Sigmoid colon (tissue), 7 donors: ENCODE measurements around the gene SCAPER. TPM values are rescaled to one million over a fixed set of nuclear protein-coding genes. Genes with fewer than 3 reads are reported as not detected.

ENCODE experiments used
- DNase-seq: peaks from one replicate; pipeline ENCODE4 v3.0.0-alpha.2; 2019
- H3K27ac ChIP-seq, 4 donors: fragments of 200-600 bp; sonication (generic); one replicate each; pipeline ENCODE4 v1.5.1; 2016 to 2019; ENCODE audit warnings: mild to moderate bottlenecking in 1 of 4
- H3K27me3 ChIP-seq, 3 donors: fragments of 200-600 bp; sonication (generic); one replicate each; pipeline ENCODE4 v1.5.1; 2019; ENCODE audit warnings: mild to moderate bottlenecking in 1 of 3
- H3K36me3 ChIP-seq, 4 donors: fragments of 200-600 bp; sonication (generic); one replicate each; pipeline ENCODE4 v1.5.1; 2016 to 2019
- H3K4me1 ChIP-seq, 4 donors: fragments of 200-600 bp; sonication (generic); one replicate each; pipeline ENCODE4 v1.5.1; 2017 to 2019
- H3K4me3 ChIP-seq, 4 donors: fragments of 200-600 bp; sonication (generic); one replicate each; pipeline ENCODE4 v1.5.1; 2017 to 2019; ENCODE audit warnings: mild to moderate bottlenecking in 2 of 4, moderate library complexity in 1 of 4
- H3K9me3 ChIP-seq, 4 donors: fragments of 200-600 bp in 3 of 4; sonication (generic) in 3 of 4; one replicate each; pipeline versions ENCODE4 v1.5.1 to v1.6.1; 2013 to 2019
- EP300 ChIP-seq, 4 donors: sonication (generic); formaldehyde crosslinking; IDR thresholded peaks; one replicate each; pipeline ENCODE4 v1.6.1; 2017; ENCODE audit warnings: antibody characterized with exemption in 4 of 4
- POLR2A ChIP-seq, 2 donors: fragments of 450-650 bp; IDR thresholded peaks; one replicate each; pipeline ENCODE4 v1.6.1; 2016; ENCODE audit warnings: antibody characterized with exemption in 2 of 2, mild to moderate bottlenecking in 2 of 2, moderate library complexity in 2 of 2
- POLR2AphosphoS5 ChIP-seq, 4 donors: sonication (generic); formaldehyde crosslinking; IDR thresholded peaks; one replicate each; pipeline ENCODE4 v1.6.1; 2017; ENCODE audit warnings: antibody characterized with exemption in 4 of 4
- WGBS, 2 donors: extraction: QIAGEN DNeasy Blood & Tissue Kit; methylation state at CpG; one replicate each; pipeline ENCODE4 v1.1.7; 2013; 5-methylcytosine and 5-hydroxymethylcytosine counted together
- intact Hi-C: fragments of 100-400 bp; cut with DNase I; formaldehyde crosslinking; loops from one replicate; pipeline ENCODE4 v1.15.1; 2023
- polyA plus RNA-seq, 3 donors: library from polyadenylated mRNA; stranded (reverse); fragments of 200-250 nt; gene quantifications; one replicate each; pipeline ENCODE4 v1.2.3, GENCODE V29; 2013
- total RNA-seq, 4 donors: library from RNA; depleted of rRNA; stranded (reverse); fragments of >200 nt; gene quantifications; one replicate each; pipeline ENCODE4 v1.1.0, GENCODE V29; 2016
- TF ChIP-seq, protein P1 (sequence below), 4 experiments: fragments of 450-650 bp in 3 of 4; fragments of 200-600 bp in 1 of 4; IDR thresholded peaks; one replicate each; pipeline ENCODE4 v1.5.1; 2016 to 2019; ENCODE audit warnings: antibody characterized with exemption in 4 of 4, mild to moderate bottlenecking in 3 of 4, moderate library complexity in 2 of 4
- donor health status: healthy with polysubstance abuse.
- donor health status: Bipolar disorder and iron deficiency.
- donor health status: healthy.

The SCAPER gene
- total and polyA plus RNA-seq, 7 donors, result 5.3 to 40.7 (median 22.5) TPM

DNA sequence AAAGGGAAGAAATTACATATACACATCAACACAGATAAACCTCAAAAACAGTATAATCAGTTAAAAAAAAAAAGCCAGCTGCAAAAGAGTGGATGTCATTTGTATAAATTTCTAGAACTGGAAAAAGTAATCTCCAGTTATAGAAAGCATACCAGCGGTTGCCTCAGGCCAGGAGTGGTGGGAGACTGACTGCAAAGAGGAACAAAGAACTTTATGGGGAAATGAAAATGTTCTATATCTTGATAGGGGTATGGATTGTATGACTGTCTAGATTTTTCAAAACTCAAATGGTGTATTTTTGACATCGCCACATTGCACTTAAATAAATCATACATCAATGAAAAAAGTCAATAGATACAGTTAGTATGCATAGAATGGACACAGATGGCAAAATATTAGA lies 241.6 kb downstream of the SCAPER start:
- H3K4me3 ChIP-seq, result no peak overlapping the region
- TF ChIP-seq POLR2AphosphoS5 (IDR thresholded peaks at IDR 0.05) (no peak), EP300 (IDR thresholded peaks at IDR 0.05) (no peak)
- peaks cover 0 to 31% (median 0%) of the 10 kb centered on the region in 4 donors for H3K36me3 ChIP-seq
- intact Hi-C loops, result no loop called here
- no peak for DNase-seq
- H3K4me1 ChIP-seq, result no peaks in the 10 kb centered on the region
- H3K9me3 ChIP-seq, result no peaks in the 10 kb centered on the region
- H3K27ac ChIP-seq, result no peak overlapping the region
- no peaks in the 10 kb centered on the region for H3K27me3 ChIP-seq
- 83 to 93% methylated on average over 2 of the region's 2 CpGs for whole genome bisulfite sequencing, 2 donors

DNA sequence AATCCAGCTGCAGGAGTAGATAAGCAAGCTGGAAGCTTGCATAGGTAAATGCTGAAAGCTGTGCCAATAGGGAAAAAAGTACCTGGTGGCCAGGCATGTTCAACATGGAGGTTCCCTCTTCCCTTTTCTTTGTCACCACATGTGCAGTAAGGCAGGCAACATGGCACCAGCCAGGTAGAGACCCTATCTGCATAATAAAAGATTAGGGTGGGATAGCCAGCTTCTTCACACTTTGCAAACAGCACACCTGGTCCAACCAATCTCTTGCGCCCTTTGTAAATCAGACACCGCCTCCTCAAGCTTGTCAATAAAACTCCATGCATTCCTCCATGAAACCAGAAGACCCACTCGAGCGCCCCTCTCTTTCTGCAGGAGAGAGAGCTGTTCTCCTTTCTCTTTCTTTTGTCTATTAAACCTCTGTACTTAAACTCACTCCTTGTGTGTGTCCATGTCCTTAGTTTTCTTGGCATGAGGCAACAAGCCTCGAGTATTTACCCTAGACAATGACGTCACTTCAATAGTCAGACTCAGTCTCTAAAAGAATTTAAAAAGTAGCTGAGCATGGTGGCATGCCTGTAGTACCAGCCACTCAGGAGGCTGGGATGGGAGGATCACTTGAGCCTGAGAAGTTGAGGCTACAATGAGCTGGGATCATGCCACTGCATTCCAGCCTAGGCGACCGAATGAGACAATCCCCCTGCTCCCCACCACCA lies 256.3 kb downstream of the SCAPER start:
- DNase-seq, result no peak
- 91 to 95% methylated on average over 8 of the region's 8 CpGs for WGBS, 2 donors
- Histone ChIP-seq H3K27me3 (no peaks in the 10 kb centered on the region), H3K27ac (no peak overlapping the region), H3K4me3 (no peak overlapping the region), H3K4me1 (no peaks in the 10 kb centered on the region), H3K9me3 (no peaks in the 10 kb centered on the region), H3K36me3 (peaks cover 0 to 7% (median 0%) of the 10 kb centered on the region in 4 donors)
- no peak for TF ChIP-seq EP300 (IDR thresholded peaks at IDR 0.05)
- TF ChIP-seq, protein P1, sequence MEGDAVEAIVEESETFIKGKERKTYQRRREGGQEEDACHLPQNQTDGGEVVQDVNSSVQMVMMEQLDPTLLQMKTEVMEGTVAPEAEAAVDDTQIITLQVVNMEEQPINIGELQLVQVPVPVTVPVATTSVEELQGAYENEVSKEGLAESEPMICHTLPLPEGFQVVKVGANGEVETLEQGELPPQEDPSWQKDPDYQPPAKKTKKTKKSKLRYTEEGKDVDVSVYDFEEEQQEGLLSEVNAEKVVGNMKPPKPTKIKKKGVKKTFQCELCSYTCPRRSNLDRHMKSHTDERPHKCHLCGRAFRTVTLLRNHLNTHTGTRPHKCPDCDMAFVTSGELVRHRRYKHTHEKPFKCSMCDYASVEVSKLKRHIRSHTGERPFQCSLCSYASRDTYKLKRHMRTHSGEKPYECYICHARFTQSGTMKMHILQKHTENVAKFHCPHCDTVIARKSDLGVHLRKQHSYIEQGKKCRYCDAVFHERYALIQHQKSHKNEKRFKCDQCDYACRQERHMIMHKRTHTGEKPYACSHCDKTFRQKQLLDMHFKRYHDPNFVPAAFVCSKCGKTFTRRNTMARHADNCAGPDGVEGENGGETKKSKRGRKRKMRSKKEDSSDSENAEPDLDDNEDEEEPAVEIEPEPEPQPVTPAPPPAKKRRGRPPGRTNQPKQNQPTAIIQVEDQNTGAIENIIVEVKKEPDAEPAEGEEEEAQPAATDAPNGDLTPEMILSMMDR (IDR thresholded peaks at IDR 0.05), result no peak
- TF ChIP-seq POLR2AphosphoS5 (IDR thresholded peaks at IDR 0.05), result no peak
- no peak for TF ChIP-seq POLR2A (IDR thresholded peaks at IDR 0.05)
- intact Hi-C loops, result no loop called here

DNA sequence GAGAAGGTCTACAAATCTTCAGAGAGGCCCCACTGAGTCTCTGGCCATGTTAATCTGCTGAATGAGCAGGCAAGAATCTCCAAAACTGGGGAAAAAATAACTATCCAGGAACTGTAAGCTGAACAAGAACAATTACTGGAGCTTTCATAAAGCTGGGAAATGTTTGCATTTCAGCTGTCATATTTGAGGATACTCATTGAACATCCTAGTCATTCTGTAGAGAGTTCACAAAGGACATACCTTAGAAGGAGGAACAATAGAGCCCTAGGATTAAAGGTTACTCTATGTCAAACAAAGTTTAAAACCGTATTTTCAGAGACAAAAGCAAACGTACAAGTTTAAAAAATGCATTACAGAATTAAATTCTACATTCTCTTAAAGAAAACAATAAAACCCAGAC lies 257.5 kb downstream of the SCAPER start:
- Histone ChIP-seq H3K36me3 (peaks cover 0 to 7% (median 0%) of the 10 kb centered on the region in 4 donors), H3K4me3 (no peak overlapping the region), H3K4me1 (no peaks in the 10 kb centered on the region), H3K27ac (no peak overlapping the region), H3K9me3 (no peaks in the 10 kb centered on the region), H3K27me3 (no peaks in the 10 kb centered on the region)
- no peak for DNase-seq
- TF ChIP-seq POLR2A (IDR thresholded peaks at IDR 0.05) (no peak), EP300 (IDR thresholded peaks at IDR 0.05) (no peak), POLR2AphosphoS5 (IDR thresholded peaks at IDR 0.05) (no peak)
- TF ChIP-seq, protein P1 (IDR thresholded peaks at IDR 0.05), result no peak
- intact Hi-C loops, result no loop called here
- WGBS, 2 donors, result 58 to 89% methylated on average over 2 of the region's 2 CpGs

DNA sequence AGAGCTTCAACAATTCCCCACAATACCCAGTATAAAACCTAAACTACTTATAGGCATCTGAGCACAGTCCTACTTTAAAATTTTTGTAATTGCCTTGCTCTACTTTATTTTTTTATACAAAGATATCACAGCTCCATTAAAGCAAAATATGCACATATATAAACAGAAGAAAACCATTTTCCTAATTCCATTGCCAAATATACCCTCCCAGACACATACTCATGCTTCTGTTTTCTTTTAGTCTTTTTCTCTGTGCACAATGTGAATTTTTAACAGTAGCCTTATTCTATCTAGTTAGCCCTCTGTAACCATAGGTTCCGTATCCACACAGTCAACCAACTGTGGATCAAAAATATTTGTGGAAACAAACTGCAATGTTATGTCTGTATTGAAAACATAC lies 260.5 kb downstream of the SCAPER start:
- Histone ChIP-seq H3K4me3 (no peak overlapping the region), H3K9me3 (no peaks in the 10 kb centered on the region), H3K36me3 (peaks cover 0 to 7% (median 0%) of the 10 kb centered on the region in 4 donors), H3K27ac (no peak overlapping the region), H3K27me3 (no peaks in the 10 kb centered on the region), H3K4me1 (no peaks in the 10 kb centered on the region)
- WGBS, 2 donors, result 92 to 95% methylated on average over 1 of the region's 1 CpG
- TF ChIP-seq POLR2A (IDR thresholded peaks at IDR 0.05) (no peak), POLR2AphosphoS5 (IDR thresholded peaks at IDR 0.05) (no peak), EP300 (IDR thresholded peaks at IDR 0.05) (no peak)
- TF ChIP-seq, protein P1 (IDR thresholded peaks at IDR 0.05), result no peak
- intact Hi-C loops, result no loop called here
- no peak for DNase-seq

DNA sequence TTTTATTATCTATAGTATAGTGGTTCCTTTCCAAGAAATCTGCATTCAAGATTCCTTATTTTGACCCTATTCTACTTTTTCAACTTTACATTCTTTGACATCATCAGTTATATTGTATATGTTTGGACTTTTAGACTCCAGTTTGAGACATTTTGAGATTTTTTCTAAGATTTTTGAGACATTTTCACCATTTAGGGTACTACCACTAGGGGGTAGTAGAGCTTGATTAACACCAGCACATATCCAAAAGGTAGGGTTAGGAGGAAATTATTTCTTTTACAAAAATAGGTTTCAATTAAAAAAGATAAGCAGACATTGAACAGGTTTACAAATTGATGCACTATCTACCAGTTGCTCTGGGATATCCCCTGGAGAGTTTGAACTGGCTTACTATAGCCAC lies 262.5 kb downstream of the SCAPER start:
- H3K36me3 ChIP-seq, result no peaks in the 10 kb centered on the region
- no peak overlapping the region for H3K4me3 ChIP-seq
- no peak for DNase-seq
- intact Hi-C loops, result no loop called here
- H3K27ac ChIP-seq, result no peak overlapping the region
- H3K9me3 ChIP-seq, result no peaks in the 10 kb centered on the region
- no peaks in the 10 kb centered on the region for H3K27me3 ChIP-seq
- H3K4me1 ChIP-seq, result no peaks in the 10 kb centered on the region
- no peak for TF ChIP-seq EP300 (IDR thresholded peaks at IDR 0.05)
- no peak for TF ChIP-seq POLR2A (IDR thresholded peaks at IDR 0.05)
- no peak for TF ChIP-seq POLR2AphosphoS5 (IDR thresholded peaks at IDR 0.05)
- TF ChIP-seq, protein P1 (IDR thresholded peaks at IDR 0.05), result no peak
